Measurements from ENCODE around the gene DAPP1. TPM values are rescaled to one million over a fixed set of nuclear protein-coding genes. Genes with fewer than 3 reads are reported as not detected.

DAPP1 gene
- total and polyA plus RNA-seq, 10 of the 15 experiments (the other 5 are each of a cell fraction or from before 2014, with no cell fraction given): 46.5 to 147 (median 74.2) TPM

GRCh38 chr4:99856166-99856565 lies 39.5 kb downstream of the DAPP1 start:
- Histone ChIP-seq H3K79me2 (ENCODE audit: control insufficient read depth, insufficient read depth, low read length) (no peaks in the 10 kb centered on the region; the same call in 1 of the 2 replicates), H3K36me3 (ENCODE audit: control insufficient read depth in 2 of 2, insufficient read depth in 2 of 2, low read length in 1 of 2) (peaks cover 4 to 14% of the 10 kb centered on the region in 2 experiments), H3K9ac (ENCODE audit: control insufficient read depth, insufficient read depth, low read length) (no peak overlapping the region), H3K27ac (ENCODE audit: control insufficient read depth, insufficient read depth) (peak overlapping the region; percentile 58), H3K27me3 (replicated peaks in 1 of 2; ENCODE audit: control insufficient read depth in 2 of 2, insufficient read depth in 2 of 2, low read length in 1 of 2) (no peaks in the 10 kb centered on the region), H3K4me2 (ENCODE audit: control insufficient read depth, insufficient read depth) (0 out of 2 replicates have a peak overlapping the region, but pooled peaks have one; percentile 17), H2AFZ (ENCODE audit: control insufficient read depth, low read depth, low read length) (no peak overlapping the region), H3K4me1 (ENCODE audit: control insufficient read depth, insufficient read depth, low read length) (peaks cover 42% of the 10 kb centered on the region), H3K4me3 (no peak overlapping the region), H4K20me1 (ENCODE audit: control insufficient read depth, insufficient read depth) (no peaks in the 10 kb centered on the region), H3K9me3 (replicated peaks; ENCODE audit: control insufficient read depth, insufficient read depth, low read length) (no peaks in the 10 kb centered on the region; the same call in 2 of the 3 replicates)
- ATAC-seq: no peak
- intact Hi-C loops (cut with micrococcal nuclease; ENCODE audit: unreplicated experiment): no loop called here
- no peak for FAIRE-seq
- no TSS peak for BruUV-seq (replicated peaks)
- in situ Hi-C loops (cut with MboI): no loop called here
- no peak for DNase-seq (ENCODE audit: low read depth, low spot score)
- 71% methylated on average over 1 of the region's 1 CpG for WGBS (ENCODE audit: insufficient coverage, insufficient replicate concordance, low lambda C conversion rate, missing lambda C conversion rate)
- ChIA-PET POLR2A (interaction anchor here (1.1 to 2.7 kb wide), 3 partner anchors 35 to 43 kb away, joined by 3 to 11 read pairs (median 4); no protein-coding TSS in a partner anchor), RAD21 (ENCODE audit: unreplicated experiment) (interaction anchor here (0.8 to 7.4 kb wide), 6 partner anchors 35 to 92 kb away, joined by 3 to 43 read pairs (median 6); partner anchors contain the start of genes DAPP1 and LAMTOR3), CTCF (interaction anchor here (1.2 to 2.9 kb wide), 9 partner anchors 27 to 93 kb away, joined by 3 to 14 read pairs (median 4); partner anchors contain the start of gene DAPP1), SMC1A (ENCODE audit: uncharacterized antibody, unreplicated experiment) (interaction anchor here (0.8 to 8.4 kb wide), 11 partner anchors 9 to 242 kb away, joined by 3 to 55 read pairs (median 6); partner anchors contain the start of gene DAPP1)
- no peak for TF ChIP-seq CBFB (IDR thresholded peaks at IDR 0.05; ENCODE audit: low read depth)
- 0 out of 2 replicates have a peak, but pooled peaks have one; percentile 7 for TF ChIP-seq NFIC (IDR thresholded peaks at IDR 0.05; ENCODE audit: low read depth, low read length)
- TF ChIP-seq SP1 (IDR thresholded peaks at IDR 0.05; ENCODE audit: low read depth, low read length): no peak

GRCh38 chr4:99857307-99857706 lies 40.7 kb downstream of the DAPP1 start:
- BruUV-seq (replicated peaks): no TSS peak
- Histone ChIP-seq H3K36me3 (ENCODE audit: control insufficient read depth in 2 of 2, insufficient read depth in 2 of 2, low read length in 1 of 2) (peaks cover 6 to 18% of the 10 kb centered on the region in 2 experiments), H4K20me1 (ENCODE audit: control insufficient read depth, insufficient read depth) (no peaks in the 10 kb centered on the region), H3K4me3 (no peak overlapping the region), H3K4me1 (ENCODE audit: control insufficient read depth, insufficient read depth, low read length) (peaks cover 39% of the 10 kb centered on the region), H3K27ac (ENCODE audit: control insufficient read depth, insufficient read depth) (no peak overlapping the region), H3K79me2 (ENCODE audit: control insufficient read depth, insufficient read depth, low read length) (no peaks in the 10 kb centered on the region; the same call in 1 of the 2 replicates), H3K9me3 (replicated peaks; ENCODE audit: control insufficient read depth, insufficient read depth, low read length) (no peaks in the 10 kb centered on the region; the same call in 2 of the 3 replicates), H3K4me2 (ENCODE audit: control insufficient read depth, insufficient read depth) (no peak overlapping the region), H2AFZ (ENCODE audit: control insufficient read depth, low read depth, low read length) (no peak overlapping the region), H3K9ac (ENCODE audit: control insufficient read depth, insufficient read depth, low read length) (no peak overlapping the region), H3K27me3 (replicated peaks in 1 of 2; ENCODE audit: control insufficient read depth in 2 of 2, insufficient read depth in 2 of 2, low read length in 1 of 2) (no peaks in the 10 kb centered on the region)
- ChIA-PET CTCF (interaction anchor here (0.9 to 2.7 kb wide), 7 partner anchors 9 to 49 kb away, joined by 3 to 10 read pairs (median 5); no protein-coding TSS in a partner anchor), POLR2A (interaction anchor here (1.0 to 2.7 kb wide), 3 partner anchors 11 to 46 kb away, joined by 3 to 11 read pairs (median 6); no protein-coding TSS in a partner anchor), RAD21 (ENCODE audit: unreplicated experiment) (interaction anchor here (1.9 to 2.1 kb wide), 3 partner anchors 37 to 91 kb away, joined by 5 to 8 read pairs (median 5); partner anchors contain the start of gene LAMTOR3), SMC1A (ENCODE audit: uncharacterized antibody, unreplicated experiment) (interaction anchor here (0.6 to 8.4 kb wide), 8 partner anchors 12 to 83 kb away, joined by 3 to 55 read pairs (median 10); partner anchors contain the start of gene DAPP1)
- intact Hi-C loops (cut with micrococcal nuclease; ENCODE audit: unreplicated experiment): no loop called here
- FAIRE-seq: no peak
- no peak for ATAC-seq
- no peak for DNase-seq (ENCODE audit: low read depth, low spot score)
- WGBS (ENCODE audit: insufficient coverage, insufficient replicate concordance, low lambda C conversion rate, missing lambda C conversion rate): 62% methylated on average over 3 of the region's 3 CpGs
- in situ Hi-C loops (cut with MboI): no loop called here
- no peak for TF ChIP-seq KLF5 (IDR thresholded peaks at IDR 0.05; ENCODE audit: partially characterized antibody)
- TF ChIP-seq SMAD1 (IDR thresholded peaks at IDR 0.05; ENCODE audit: low read depth, partially characterized antibody): no peak
- no peak for TF ChIP-seq EGR1 (IDR thresholded peaks at IDR 0.05; ENCODE audit: borderline replicate concordance in 1 of 2, low read depth in 2 of 2, low read length in 2 of 2)
- no peak for TF ChIP-seq USF1 (IDR thresholded peaks at IDR 0.05; ENCODE audit: borderline replicate concordance, extremely low read length, insufficient read depth, low read depth, low read length)
- TF ChIP-seq CUX1 (IDR thresholded peaks at IDR 0.05; ENCODE audit: insufficient replicate concordance, low read depth, low read length): no peak
